Stimulated activated CD8-positive, alpha-beta memory T cell treated with anti-CD3 and anti-CD28 coated beads, Interleukin-12 subunit alpha, Interleukin-12 subunit beta, amount 100 ng/mL, for 1 hour (primary cell): ENCODE results near the gene MAOB.

ENCODE experiments used
- DNase-seq: peaks from one replicate; pipeline ENCODE4 v3.0.0-alpha.2; 2020; ENCODE audit warnings: low read depth

MAOB gene

GRCh38 chrX:43860646-43861370 is 21.4 kb downstream of the MAOB start:
- DNase-seq, result no peak

GRCh38 chrX:43853225-43853828 is 28.9 kb downstream of the MAOB start:
- DNase-seq, result no peak

- DNase-seq, result no peak
These were observed 31.6 kb downstream of the MAOB start for GRCh38 chrX:43850629-43851028.

GRCh38 chrX:43849173-43849572 is 33.1 kb downstream of the MAOB start:
- no peak for DNase-seq

- no peak for DNase-seq
These were observed 34.9 kb downstream of the MAOB start for GRCh38 chrX:43847352-43847751.

GRCh38 chrX:43846558-43846957 is 35.7 kb downstream of the MAOB start:
- no peak for DNase-seq

GRCh38 chrX:43845776-43846175 is 36.5 kb downstream of the MAOB start:
- DNase-seq, result no peak

- no peak for DNase-seq
These were observed 42.0 kb downstream of the MAOB start for GRCh38 chrX:43840265-43840664.

- no peak for DNase-seq
These were observed 45.6 kb downstream of the MAOB start for GRCh38 chrX:43836435-43837184.

GRCh38 chrX:43835559-43835958 is 46.7 kb downstream of the MAOB start:
- no peak for DNase-seq

GRCh38 chrX:43827791-43828190 is 54.5 kb downstream of the MAOB start:
- DNase-seq, result no peak

GRCh38 chrX:43822014-43822413 is 60.2 kb downstream of the MAOB start:
- DNase-seq, result no peak

- no peak for DNase-seq
These were observed 64.8 kb downstream of the MAOB start for GRCh38 chrX:43817444-43817843.

- no peak for DNase-seq
These were observed 67.0 kb downstream of the MAOB start for GRCh38 chrX:43815209-43815608.

GRCh38 chrX:43813898-43814297 is 68.4 kb downstream of the MAOB start:
- no peak for DNase-seq

GRCh38 chrX:43813319-43813718 is 68.9 kb downstream of the MAOB start:
- no peak for DNase-seq

- DNase-seq, result no peak
These were observed 72.8 kb downstream of the MAOB start for GRCh38 chrX:43809463-43809862.

GRCh38 chrX:43808231-43808630 is 74.0 kb downstream of the MAOB start:
- DNase-seq, result no peak

GRCh38 chrX:43805579-43805978 is 76.7 kb downstream of the MAOB start:
- no peak for DNase-seq

GRCh38 chrX:43804021-43804420 is 78.2 kb downstream of the MAOB start:
- DNase-seq, result no peak

GRCh38 chrX:43785930-43786591 is 96.2 kb downstream of the MAOB start:
- DNase-seq, result no peak

GRCh38 chrX:43758044-43758443 is 124.2 kb downstream of the MAOB start:
- no peak for DNase-seq

GRCh38 chrX:43756076-43756475 is 126.2 kb downstream of the MAOB start:
- DNase-seq, result no peak
